Measurements from ENCODE around the gene PIANP. TPM values are rescaled to one million over a fixed set of nuclear protein-coding genes. Genes with fewer than 3 reads are reported as not detected.
A peak's percentile ranks its signal among the peaks of the same experiment; 100 is the strongest.

PIANP gene
- total and polyA plus RNA-seq, 2 donors (not counting 1 experiment from before 2014, with no cell fraction given): 0.24 to 0.54 TPM

GRCh38 chr12:6644257-6644596 is 56.4 kb downstream of the PIANP start:
- ChIA-PET CTCF (interaction anchor here (0.7 to 2.6 kb wide), 14 partner anchors 9 to 106 kb away, joined by 3 to 24 read pairs (median 4); partner anchors contain the start of gene LPAR5), POLR2A (interaction anchor here (0.5 to 4.6 kb wide), 6 partner anchors 9 to 215 kb away, joined by 3 to 25 read pairs (median 4); partner anchors contain the start of genes LPAR5 and ZNF384)
- Histone ChIP-seq H3K4me1 (ENCODE audit: control insufficient read depth in 2 of 2, insufficient read depth in 2 of 2, low read length in 2 of 2) (peaks cover 28 to 50% of the 10 kb centered on the region in 2 donors), H3K36me3 (replicated peaks in 1 of 2; ENCODE audit: control extremely low read depth in 1 of 2, control insufficient read depth in 1 of 2, extremely low read depth in 1 of 2, insufficient read depth in 2 of 2, low read length in 1 of 2) (peaks cover 0 to 11% of the 10 kb centered on the region in 2 experiments), H3K4me2 (replicated peaks; ENCODE audit: low read depth, low read length, poor library complexity, severe bottlenecking) (peak overlapping the region; percentile 60), H2AFZ (ENCODE audit: insufficient read depth, low read depth, low read length, poor library complexity, severe bottlenecking) (peak overlapping the region; percentile 65), H4K20me1 (ENCODE audit: control insufficient read depth, insufficient read depth, low read length, poor library complexity, severe bottlenecking) (no peaks in the 10 kb centered on the region), H3K9me3 (ENCODE audit: control extremely low read depth in 1 of 3, control insufficient read depth in 2 of 3, insufficient read depth in 1 of 3, low read length in 2 of 3) (peaks cover 0 to 14% (median 0%) of the 10 kb centered on the region in 3 donors), H3K9ac (ENCODE audit: low read length) (peak overlapping the region; percentile 21), H3K27ac (ENCODE audit: low read length in 2 of 2) (peak overlapping the region; percentile 36 to 59), H3K27me3 (replicated peaks in 1 of 4; ENCODE audit: control extremely low read depth in 1 of 4, control insufficient read depth in 3 of 4, insufficient read depth in 4 of 4, low read length in 3 of 4) (no peaks in the 10 kb centered on the region), H3K4me3 (ENCODE audit: control extremely low read depth in 1 of 5, extremely low read depth in 1 of 5, insufficient read depth in 1 of 5, low read depth in 2 of 5, low read length in 4 of 5) (peak overlapping the region in 1 of 5 experiments; percentile 6), H3K79me2 (ENCODE audit: control insufficient read depth, insufficient read depth, low read length) (peaks cover 38% of the 10 kb centered on the region)
- ATAC-seq (ENCODE audit: low read depth) (peak; percentile 51), DNase-seq (peak; percentile 61)
- intact Hi-C loops (cut with micrococcal nuclease): loop anchor here (1.0 kb wide), 1 partner anchor 9 kb away; the partner anchor contains the start of gene LPAR5
- 10% methylated on average over 6 of the region's 6 CpGs for WGBS (ENCODE audit: insufficient coverage)
- peak overlapping the region; percentile 48 for H3K4me3 Mint-ChIP-seq
- peak overlapping the region; percentile 83 for H3K27ac Mint-ChIP-seq
- peaks cover 49% of the 10 kb centered on the region for H3K4me1 Mint-ChIP-seq
- no peaks in the 10 kb centered on the region for H3K9me3 Mint-ChIP-seq (ENCODE audit: insufficient read depth)
- TF ChIP-seq EZH2 (IDR thresholded peaks at IDR 0.05; ENCODE audit: borderline replicate concordance, insufficient read depth, low read depth, low read length, poor library complexity, severe bottlenecking) (no peak), CTCF (IDR thresholded peaks at IDR 0.05) (no peak)
- H3K27me3 Mint-ChIP-seq: no peaks in the 10 kb centered on the region

Small RNA genes lying within 50 kb of the gene (small RNA-seq; reads per million reads assigned to genes)
- not detected for gene RNU6-781P (ENCODE audit: insufficient read length, low read depth, low replicate concordance)

Other genes starting within 250 kb of the PIANP start
- 71.2 and 80.5 TPM in 2 replicates for gene TAPBPL, start 248.8 kb downstream of the PIANP start, total RNA-seq
- gene TAPBPL, start 248.8 kb downstream of the PIANP start, polyA plus RNA-seq: 73.3 and 103 TPM in 2 replicates
- 98.9 and 108 TPM in 2 replicates for gene VAMP1, start 230.1 kb downstream of the PIANP start, total RNA-seq
- 62.4 and 94.6 TPM in 2 replicates for gene VAMP1, start 230.1 kb downstream of the PIANP start, polyA plus RNA-seq
- gene MRPL51, start 207.6 kb downstream of the PIANP start, total RNA-seq: 72.6 and 75.6 TPM in 2 replicates
- 18.6 and 19.0 TPM in 2 replicates for gene MRPL51, start 207.6 kb downstream of the PIANP start, polyA plus RNA-seq
- 41.1 and 42.1 TPM in 2 replicates for gene NCAPD2, start 206.7 kb downstream of the PIANP start, total RNA-seq
- gene NCAPD2, start 206.7 kb downstream of the PIANP start, polyA plus RNA-seq: 18.4 and 19.9 TPM in 2 replicates
- gene GAPDH, start 166.3 kb downstream of the PIANP start, total RNA-seq: 499 and 507 TPM in 2 replicates
- gene GAPDH, start 166.3 kb downstream of the PIANP start, polyA plus RNA-seq: 487 and 951 TPM in 2 replicates
- gene IFFO1, start 144.8 kb downstream of the PIANP start, total RNA-seq: 56.1 and 57.7 TPM in 2 replicates
- gene IFFO1, start 144.8 kb downstream of the PIANP start, polyA plus RNA-seq: 67.8 and 79.0 TPM in 2 replicates
- gene NOP2, start 132.5 kb downstream of the PIANP start, total RNA-seq: 65.4 and 70.4 TPM in 2 replicates
- gene NOP2, start 132.5 kb downstream of the PIANP start, polyA plus RNA-seq: 73.4 and 134 TPM in 2 replicates
- 287 and 327 TPM in 2 replicates for gene CHD4, start 93.4 kb downstream of the PIANP start, total RNA-seq
- gene CHD4, start 93.4 kb downstream of the PIANP start, polyA plus RNA-seq: 101 and 181 TPM in 2 replicates
- gene LPAR5, start 64.9 kb downstream of the PIANP start, total RNA-seq: 59.6 and 60.4 TPM in 2 replicates
- 13.6 and 29.0 TPM in 2 replicates for gene LPAR5, start 64.9 kb downstream of the PIANP start, polyA plus RNA-seq
- 11.9 and 12.3 TPM in 2 replicates for gene ACRBP, start 53.4 kb downstream of the PIANP start, total RNA-seq
- gene ACRBP, start 53.4 kb downstream of the PIANP start, polyA plus RNA-seq: 10.7 and 12.2 TPM in 2 replicates
- 81.1 TPM in 2 replicates for gene ING4, start 37.7 kb downstream of the PIANP start, total RNA-seq
- 87.7 and 110 TPM in 2 replicates for gene ING4, start 37.7 kb downstream of the PIANP start, polyA plus RNA-seq
- gene ZNF384, start 11.4 kb downstream of the PIANP start, total RNA-seq: 108 and 115 TPM in 2 replicates
- gene ZNF384, start 11.4 kb downstream of the PIANP start, polyA plus RNA-seq: 64.8 and 83.4 TPM in 2 replicates
- 28.3 and 29.4 TPM in 2 replicates for gene COPS7A, start 23.2 kb upstream of the PIANP start, total RNA-seq
- 42.3 and 46.0 TPM in 2 replicates for gene COPS7A, start 23.2 kb upstream of the PIANP start, polyA plus RNA-seq
- 97.2 and 106 TPM in 2 replicates for gene MLF2, start 52.3 kb upstream of the PIANP start, total RNA-seq
- 190 and 205 TPM in 2 replicates for gene MLF2, start 52.3 kb upstream of the PIANP start, polyA plus RNA-seq
- gene PTMS, start 65.5 kb upstream of the PIANP start, total RNA-seq: 2.1 and 3.4 TPM in 2 replicates
- 1.0 and 2.2 TPM in 2 replicates for gene PTMS, start 65.5 kb upstream of the PIANP start, polyA plus RNA-seq
- gene LAG3, start 71.7 kb upstream of the PIANP start, total RNA-seq: not detected in 2 replicates
- not detected in 2 replicates for gene LAG3, start 71.7 kb upstream of the PIANP start, polyA plus RNA-seq
- gene CD4, start 88.7 kb upstream of the PIANP start, total RNA-seq: 0.49 TPM in 2 replicates
- gene CD4, start 88.7 kb upstream of the PIANP start, polyA plus RNA-seq: 2.1 and 2.2 TPM in 2 replicates
- gene GPR162, start 121.0 kb upstream of the PIANP start, total RNA-seq: not detected in 2 replicates
- 0.50 and 0.54 TPM in 2 replicates for gene GPR162, start 121.0 kb upstream of the PIANP start, polyA plus RNA-seq
- gene P3H3, start 127.6 kb upstream of the PIANP start, total RNA-seq: 0.22 TPM in 1 of 2 replicates, not detected in the other
- 0.09 and 0.85 TPM in 2 replicates for gene P3H3, start 127.6 kb upstream of the PIANP start, polyA plus RNA-seq
- 0.27 and 0.49 TPM in 2 replicates for gene GNB3, start 140.1 kb upstream of the PIANP start, total RNA-seq
- 0.27 and 0.71 TPM in 2 replicates for gene GNB3, start 140.1 kb upstream of the PIANP start, polyA plus RNA-seq
- gene CDCA3, start 150.5 kb upstream of the PIANP start, total RNA-seq: 1.6 and 1.8 TPM in 2 replicates
- 2.0 and 2.3 TPM in 2 replicates for gene CDCA3, start 150.5 kb upstream of the PIANP start, polyA plus RNA-seq
- 56.8 and 59.7 TPM in 2 replicates for gene USP5, start 151.3 kb upstream of the PIANP start, total RNA-seq
- 35.1 and 35.5 TPM in 2 replicates for gene USP5, start 151.3 kb upstream of the PIANP start, polyA plus RNA-seq
- 178 and 181 TPM in 2 replicates for gene TPI1, start 166.7 kb upstream of the PIANP start, total RNA-seq
- 107 and 187 TPM in 2 replicates for gene TPI1, start 166.7 kb upstream of the PIANP start, polyA plus RNA-seq
- gene SPSB2, start 172.5 kb upstream of the PIANP start, total RNA-seq: 13.5 and 16.0 TPM in 2 replicates
- 6.4 and 9.4 TPM in 2 replicates for gene SPSB2, start 172.5 kb upstream of the PIANP start, polyA plus RNA-seq
- 14.4 and 15.5 TPM in 2 replicates for gene LRRC23, start 204.0 kb upstream of the PIANP start, total RNA-seq
- gene LRRC23, start 204.0 kb upstream of the PIANP start, polyA plus RNA-seq: 5.3 and 7.0 TPM in 2 replicates
- 55.3 and 59.7 TPM in 2 replicates for gene ENO2, start 213.8 kb upstream of the PIANP start, total RNA-seq
- 32.9 and 42.5 TPM in 2 replicates for gene ENO2, start 213.8 kb upstream of the PIANP start, polyA plus RNA-seq
- gene ATN1, start 227.1 kb upstream of the PIANP start, total RNA-seq: 49.5 and 50.8 TPM in 2 replicates
- gene ATN1, start 227.1 kb upstream of the PIANP start, polyA plus RNA-seq: 21.0 and 22.2 TPM in 2 replicates
- gene RNU7-1, start 243.0 kb upstream of the PIANP start, total RNA-seq: not detected in 2 replicates
- not detected in 2 replicates for gene RNU7-1, start 243.0 kb upstream of the PIANP start, polyA plus RNA-seq
- 90.9 and 95.0 TPM in 2 replicates for gene C12orf57, start 243.2 kb upstream of the PIANP start, total RNA-seq
- gene C12orf57, start 243.2 kb upstream of the PIANP start, polyA plus RNA-seq: 430 and 460 TPM in 2 replicates

Measured in B cell (primary cell).